H1 (cell line): ENCODE measurements around the gene FHIT. TPM values are rescaled to one million over a fixed set of nuclear protein-coding genes. Genes with fewer than 3 reads are reported as not detected.

Experiments used
- CTCF ChIA-PET: fragments of 300-600 bp; sonication (Branson Sonifier 250); formaldehyde crosslinking; loops from one replicate; lab custom pipeline; 2021; ENCODE audit not compliant: partially characterized antibody; lab: Charles Lee
- POLR2A ChIA-PET: fragments of 300-600 bp; sonication (Branson Sonifier 250); formaldehyde crosslinking; loops from one replicate; lab custom pipeline; 2021; ENCODE audit warnings: inconsistent platforms; ENCODE audit not compliant: partially characterized antibody; lab: Charles Lee
- DNase-seq, 2 experiments: peaks; one replicate each; pipeline versions ENCODE4 v3.0.0 to v3.0.0-alpha.2; 2010 to 2022; ENCODE audit warnings: low spot score in 2 of 2, low read depth in 1 of 2, mixed read lengths in 1 of 2
- FAIRE-seq: peaks from 2 replicates; lab custom pipeline; 2011; peaks lifted over from hg19 to GRCh38; lab: Jason Lieb, UNC
- H2AFZ ChIP-seq: 2 replicates; pipeline ENCODE4 v1.8.1; 2012; ENCODE audit warnings: low read length, inconsistent platforms
- H2AK5ac ChIP-seq: 2 replicates; pipeline ENCODE4 v1.6.1; 2013; ENCODE audit warnings: low read depth, low read length
- H2BK120ac ChIP-seq: replicated peaks from 2 replicates; pipeline ENCODE3; 2013; ENCODE audit warnings: low read depth, low read length, inconsistent platforms
- H2BK12ac ChIP-seq: 2 replicates; pipeline ENCODE4 v1.6.1; 2013; ENCODE audit warnings: low read depth, low read length
- H2BK15ac ChIP-seq: 2 replicates; pipeline ENCODE4 v1.6.1; 2013; ENCODE audit warnings: low read length
- H2BK20ac ChIP-seq: 2 replicates; pipeline ENCODE4 v1.6.1; 2013; ENCODE audit warnings: low read length
- H2BK5ac ChIP-seq: 2 replicates; pipeline ENCODE4 v1.6.1; 2013; ENCODE audit warnings: low read depth, low read length
- H3K14ac ChIP-seq: 2 replicates; pipeline ENCODE4 v1.6.1; 2013; ENCODE audit warnings: inconsistent platforms; ENCODE audit not compliant: insufficient read length
- H3K18ac ChIP-seq: 2 replicates; pipeline ENCODE4 v1.6.1; 2013; ENCODE audit warnings: low read length; ENCODE audit errors: extremely low read depth
- H3K23ac ChIP-seq: 2 replicates; pipeline ENCODE4 v1.6.1; 2013; ENCODE audit warnings: inconsistent platforms; ENCODE audit not compliant: insufficient read length
- H3K23me2 ChIP-seq: 2 replicates; pipeline ENCODE4 v1.6.1; 2013; ENCODE audit warnings: low read depth, low read length
- H3K27ac ChIP-seq: 2 replicates; pipeline ENCODE4 v1.6.1; 2011; ENCODE audit warnings: low read depth, low read length, inconsistent platforms
- H3K27me3 ChIP-seq, 4 experiments: replicated peaks in 1 of 4; 1 replicate in 1 of 4; 2 replicates in 3 of 4; pipeline versions ENCODE4 v1.6.1 to v1.8.1; 2011 to 2013; ENCODE audit warnings: low read length in 3 of 4, mild to moderate bottlenecking in 3 of 4, inconsistent platforms in 2 of 4, mixed read lengths in 2 of 4, moderate library complexity in 1 of 4; ENCODE audit not compliant: control insufficient read depth in 3 of 4, insufficient read depth in 3 of 4; ENCODE audit errors: extremely low read depth in 1 of 4
- H3K36me3 ChIP-seq, 4 experiments: 2 replicates each; pipeline versions ENCODE4 v1.6.1 to v1.8.1; 2011 to 2013; ENCODE audit warnings: mild to moderate bottlenecking in 4 of 4, low read length in 3 of 4, moderate library complexity in 2 of 4, control low read depth in 1 of 4, inconsistent platforms in 1 of 4; ENCODE audit not compliant: insufficient read depth in 4 of 4, control insufficient read depth in 2 of 4
- H3K4ac ChIP-seq: replicated peaks from 2 replicates; pipeline ENCODE3; 2013; ENCODE audit warnings: low read length, low read depth, mixed read lengths, inconsistent platforms; ENCODE audit not compliant: insufficient read length
- H3K4me1 ChIP-seq, 4 experiments: replicated peaks in 1 of 4; 1 replicate in 1 of 4; 2 replicates in 3 of 4; pipeline versions ENCODE4 v1.6.1 to v1.8.1; 2011 to 2013; ENCODE audit warnings: low read length in 3 of 4, inconsistent platforms in 2 of 4, mixed read lengths in 1 of 4; ENCODE audit not compliant: insufficient read depth in 4 of 4, control insufficient read depth in 3 of 4
- H3K4me2 ChIP-seq, 2 experiments: 2 replicates each; pipeline versions ENCODE4 v1.6.1 to v1.8.1; 2011 to 2013; ENCODE audit warnings: low read depth in 2 of 2, low read length in 2 of 2, control low read depth in 1 of 2, inconsistent platforms in 1 of 2, mild to moderate bottlenecking in 1 of 2; ENCODE audit not compliant: insufficient read depth in 1 of 2
- H3K4me3 ChIP-seq, 4 experiments: fragments of 200-600, 300-600 bp in 1 of 4; sonication (generic), shearing (Covaris generic), sonication (Bioruptor Twin) in 1 of 4; 2 replicates each; pipeline versions ENCODE4 v1.5.1 to v1.8.1; 2011 to 2016; ENCODE audit warnings: low read length in 4 of 4, low read depth in 3 of 4, control low read depth in 2 of 4, inconsistent platforms in 2 of 4, mild to moderate bottlenecking in 2 of 4, mixed read lengths in 1 of 4, moderate library complexity in 1 of 4; ENCODE audit not compliant: insufficient read depth in 2 of 4; ENCODE audit errors: extremely low read depth in 1 of 4
- H3K56ac ChIP-seq: replicated peaks from 2 replicates; pipeline ENCODE3; 2013; ENCODE audit warnings: low read depth, mild to moderate bottlenecking, mixed read lengths, low read length, inconsistent platforms; ENCODE audit not compliant: insufficient read length
- H3K79me1 ChIP-seq: 2 replicates; pipeline ENCODE4 v1.6.1; 2013; ENCODE audit warnings: low read depth, low read length, control low read depth
- H3K79me2 ChIP-seq, 2 experiments: 2 replicates each; pipeline versions ENCODE4 v1.6.1 to v1.8.1; 2012 to 2013; ENCODE audit warnings: low read length in 2 of 2, mild to moderate bottlenecking in 2 of 2, inconsistent platforms in 1 of 2; ENCODE audit not compliant: insufficient read depth in 2 of 2, control insufficient read depth in 1 of 2
- H3K9ac ChIP-seq, 4 experiments: replicated peaks in 1 of 4; 1 replicate in 1 of 4; 2 replicates in 3 of 4; pipeline versions ENCODE4 v1.6.1 to v1.8.1; 2011 to 2013; ENCODE audit warnings: low read depth in 3 of 4, low read length in 3 of 4, control low read depth in 2 of 4, mild to moderate bottlenecking in 2 of 4, moderate library complexity in 2 of 4, inconsistent platforms in 1 of 4; ENCODE audit errors: extremely low read depth in 1 of 4
- H3K9me3 ChIP-seq, 2 experiments: 2 replicates each; pipeline versions ENCODE4 v1.6.1 to v1.8.1; 2012 to 2013; ENCODE audit warnings: mild to moderate bottlenecking in 2 of 2, moderate library complexity in 2 of 2, control low read depth in 1 of 2, inconsistent platforms in 1 of 2, low read depth in 1 of 2, low read length in 1 of 2, mixed read lengths in 1 of 2; ENCODE audit not compliant: insufficient read depth in 2 of 2
- H4K20me1 ChIP-seq, 2 experiments: replicated peaks in 1 of 2; 2 replicates each; pipeline versions ENCODE3 to v1.8.1; 2011 to 2013; ENCODE audit warnings: inconsistent platforms in 2 of 2, low read length in 2 of 2, mild to moderate bottlenecking in 1 of 2; ENCODE audit not compliant: insufficient read depth in 2 of 2, control insufficient read depth in 1 of 2
- H4K5ac ChIP-seq: 2 replicates; pipeline ENCODE4 v1.6.1; 2013; ENCODE audit warnings: low read length, low read depth, mixed read lengths, inconsistent platforms; ENCODE audit not compliant: insufficient read length
- H4K8ac ChIP-seq: 2 replicates; pipeline ENCODE4 v1.8.0; 2013; ENCODE audit warnings: mild to moderate bottlenecking, moderate library complexity, low read length, inconsistent platforms; ENCODE audit not compliant: insufficient read depth; ENCODE audit errors: extremely low read depth
- H4K91ac ChIP-seq: replicated peaks from 2 replicates; pipeline ENCODE3; 2013; ENCODE audit warnings: low read length, mixed read lengths, inconsistent platforms; ENCODE audit not compliant: insufficient read length
- CREB1 ChIP-seq: IDR thresholded peaks from 2 replicates; pipeline ENCODE4 v1.6.1; 2012; ENCODE audit warnings: inconsistent platforms
- EZH2 ChIP-seq: fragments of 200-600 bp; sonication (generic); IDR thresholded peaks from 2 replicates; pipeline ENCODE4 v1.7.1; 2012; ENCODE audit warnings: low read depth, mild to moderate bottlenecking, moderate library complexity, low read length, inconsistent platforms; ENCODE audit not compliant: severe bottlenecking
- GABPA ChIP-seq: IDR thresholded peaks from 2 replicates; pipeline ENCODE4 v1.6.1; 2011; ENCODE audit warnings: mild to moderate bottlenecking, low read length, moderate library complexity, borderline replicate concordance; ENCODE audit not compliant: insufficient read depth
- HDAC2 ChIP-seq, 2 experiments: fragments of 300-600 bp in 1 of 2; sonication (generic) in 1 of 2; IDR thresholded peaks; 2 replicates each; pipeline ENCODE4 v1.6.1; 2011 to 2012; ENCODE audit warnings: low read depth in 2 of 2, low read length in 2 of 2, mild to moderate bottlenecking in 2 of 2, moderate library complexity in 2 of 2, borderline replicate concordance in 1 of 2, inconsistent platforms in 1 of 2
- JUND ChIP-seq: IDR thresholded peaks from 2 replicates; pipeline ENCODE4 v1.6.1; 2011; ENCODE audit warnings: mild to moderate bottlenecking, improper control_type of control experiment, low read length
- PHF8 ChIP-seq: fragments of 200-600 bp; sonication (generic); conservative IDR thresholded peaks from 2 replicates; pipeline ENCODE4 v1.7.1; 2012; ENCODE audit warnings: low read depth, mild to moderate bottlenecking, inconsistent platforms, low read length, moderate library complexity
- POU5F1 ChIP-seq: IDR thresholded peaks from 2 replicates; pipeline ENCODE4 v1.6.1; 2011; ENCODE audit warnings: low read depth, mild to moderate bottlenecking, low read length, moderate library complexity
- SIN3A ChIP-seq, 2 experiments: IDR thresholded peaks in 1 of 2; conservative IDR thresholded peaks in 1 of 2; 2 replicates each; pipeline ENCODE4 v1.6.1; 2011 to 2012; ENCODE audit warnings: low read length in 2 of 2, improper control_type of control experiment in 1 of 2, low read depth in 1 of 2, mild to moderate bottlenecking in 1 of 2
- SIRT6 ChIP-seq: IDR thresholded peaks from one replicate; pipeline ENCODE4 v1.7.1; 2012; ENCODE audit warnings: low read length, inconsistent platforms
- SP4 ChIP-seq: IDR thresholded peaks from 2 replicates; pipeline ENCODE4 v1.6.1; 2012; ENCODE audit warnings: low read length, inconsistent platforms
- SRF ChIP-seq: IDR thresholded peaks from 2 replicates; pipeline ENCODE4 v1.6.1; 2011; ENCODE audit warnings: mild to moderate bottlenecking, low read depth, low read length, moderate library complexity
- SUZ12 ChIP-seq: fragments of 200-600 bp; sonication (generic); IDR thresholded peaks from 2 replicates; pipeline ENCODE4 v1.6.1; 2012; ENCODE audit warnings: mild to moderate bottlenecking, inconsistent platforms, low read length, moderate library complexity, mixed read lengths
- YY1 ChIP-seq: IDR thresholded peaks from 2 replicates; pipeline ENCODE4 v1.6.1; 2011; ENCODE audit warnings: low read depth, mild to moderate bottlenecking, low read length
- WGBS, 2 experiments: shearing (Covaris generic) in 1 of 2; methylation state at CpG; one replicate each; pipeline versions ENCODE4 v1.1.6 to v1.1.7; 2013 to 2015; ENCODE audit warnings: low lambda C conversion rate in 2 of 2, mixed read lengths in 2 of 2, inconsistent platforms in 1 of 2, low coverage in 1 of 2, missing lambda C conversion rate in 1 of 2; ENCODE audit not compliant: insufficient replicate concordance in 2 of 2, insufficient coverage in 1 of 2, insufficient read length in 1 of 2; ENCODE audit errors: extremely low coverage in 1 of 2, missing lambda C conversion rate in 1 of 2; 5-methylcytosine and 5-hydroxymethylcytosine counted together
- polyA plus RNA-seq, 7 experiments: library from polyadenylated mRNA; depleted of rRNA in 3 of 7; stranded (reverse) in 5 of 7; unstranded in 2 of 7; fragments of >200 nt in 5 of 7; fragments of 200-250 nt in 2 of 7; gene quantifications; 1 replicate in 5 of 7; 2 replicates in 1 of 7; 4 replicates in 1 of 7; pipeline versions ENCODE4 v1.2.1 to v1.2.3, GENCODE V29; 2011 to 2013; ENCODE audit warnings: missing spikeins in 2 of 7, mixed read lengths in 2 of 7
- total RNA-seq: library from RNA; stranded (reverse); fragmentation: NEBNext Ultra II Directional; extraction: Animal tissue kit (Norgen Biotek cat#: 25700); gene quantifications from 2 replicates; pipeline ENCODE4 v1.2.1, GENCODE V29; 2021

Gene FHIT
- total and polyA plus RNA-seq, 2 of the 8 experiments (the other 6 are each of a cell fraction or from before 2014, with no cell fraction given) = 1.2 to 3.2 TPM

DNA sequence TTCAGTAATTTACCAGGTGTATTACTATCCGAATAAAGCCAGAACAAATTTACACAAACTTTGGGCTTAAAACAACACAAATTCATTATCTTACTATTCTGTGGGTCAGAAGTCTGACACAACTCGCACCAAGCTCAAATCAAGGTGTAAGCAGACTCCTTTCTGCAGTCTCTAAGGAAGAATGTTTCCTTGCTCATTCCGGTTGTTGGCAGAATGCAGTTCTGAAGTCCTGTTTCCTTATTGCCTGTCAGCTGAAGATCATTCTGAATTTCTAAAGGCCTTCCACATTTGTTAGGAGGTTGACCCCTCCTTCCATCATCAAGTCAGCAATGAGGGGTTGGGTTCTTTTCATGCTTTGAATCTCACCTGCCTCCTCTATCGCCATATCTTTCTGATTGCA lies 183.2 kb downstream of the FHIT start:
- no peak overlapping the region for H3K4me3 ChIP-seq
- H2AK5ac ChIP-seq = no peak overlapping the region
- no peak overlapping the region for H4K5ac ChIP-seq
- H3K27me3 ChIP-seq = no peaks in the 10 kb centered on the region
- H3K23ac ChIP-seq = no peak overlapping the region
- no peaks in the 10 kb centered on the region for H4K20me1 ChIP-seq
- H3K56ac ChIP-seq = no peak overlapping the region
- no peak overlapping the region for H2BK5ac ChIP-seq
- CTCF ChIA-PET = no interaction called here
- no peak overlapping the region for H2BK20ac ChIP-seq
- H3K36me3 ChIP-seq = no peaks in the 10 kb centered on the region
- H3K9me3 ChIP-seq = no peaks in the 10 kb centered on the region
- no peak overlapping the region for H2BK120ac ChIP-seq
- TF ChIP-seq SRF (no peak), HDAC2 (IDR thresholded peaks at IDR 0.05; ENCODE audit: borderline replicate concordance in 1 of 2, low read depth in 2 of 2, low read length in 2 of 2) (no peak), YY1 (no peak), PHF8 (no peak), SUZ12 (no peak), JUND (no peak), SIN3A (conservative IDR thresholded peaks at IDR 0.05 in 1 of 2, IDR thresholded peaks at IDR 0.05 in 1 of 2; ENCODE audit: low read depth in 1 of 2, low read length in 2 of 2) (no peak), CREB1 (no peak), SP4 (no peak), POU5F1 (no peak), SIRT6 (no peak), GABPA (no peak), EZH2 (no peak)
- DNase-seq (no peak), FAIRE-seq (no peak)
- H2BK15ac ChIP-seq = no peak overlapping the region
- no peaks in the 10 kb centered on the region for H3K79me1 ChIP-seq
- H3K4me1 ChIP-seq = no peaks in the 10 kb centered on the region
- WGBS, 2 experiments = 94% methylated on average over 4 of the region's 4 CpGs; no CpG with 5 or more reads in 1 of the 2 experiments
- no peak overlapping the region for H3K4ac ChIP-seq
- H3K79me2 ChIP-seq = no peaks in the 10 kb centered on the region
- H3K23me2 ChIP-seq = no peaks in the 10 kb centered on the region
- no peak overlapping the region for H4K8ac ChIP-seq
- POLR2A ChIA-PET = no interaction called here
- no peak overlapping the region for H4K91ac ChIP-seq
- H2BK12ac ChIP-seq = no peak overlapping the region
- no peak overlapping the region for H3K9ac ChIP-seq
- no peak overlapping the region for H3K27ac ChIP-seq
- no peak overlapping the region for H3K14ac ChIP-seq
- no peak overlapping the region for H2AFZ ChIP-seq
- H3K4me2 ChIP-seq = no peak overlapping the region
- H3K18ac ChIP-seq = no peak overlapping the region
